Stromal cell of bone marrow (primary cell): ENCODE measurements around the gene CPSF7.
"Not testable (repeated sequence)": the region's sequence is repeated elsewhere in the genome, so short reads cannot be mapped to it uniquely, and the experiment has no call there.

ENCODE experiments used
- DNase-seq: peaks from one replicate; pipeline ENCODE4 v3.0.0-alpha.2; 2012; ENCODE audit warnings: low read depth

Gene CPSF7

GRCh38 chr11:61437496-61437895 is 7.7 kb upstream of the CPSF7 start:
- no peak for DNase-seq

- DNase-seq, result not testable (repeated sequence)
Observed at GRCh38 chr11:61430839-61431238, 1.1 kb upstream of the CPSF7 start.

GRCh38 chr11:61429346-61429690 is 457 bp downstream of the CPSF7 start:
- peak; percentile 25 for DNase-seq

- DNase-seq, result no peak
Observed at GRCh38 chr11:61425367-61426131, 4.2 kb downstream of the CPSF7 start.

DNA sequence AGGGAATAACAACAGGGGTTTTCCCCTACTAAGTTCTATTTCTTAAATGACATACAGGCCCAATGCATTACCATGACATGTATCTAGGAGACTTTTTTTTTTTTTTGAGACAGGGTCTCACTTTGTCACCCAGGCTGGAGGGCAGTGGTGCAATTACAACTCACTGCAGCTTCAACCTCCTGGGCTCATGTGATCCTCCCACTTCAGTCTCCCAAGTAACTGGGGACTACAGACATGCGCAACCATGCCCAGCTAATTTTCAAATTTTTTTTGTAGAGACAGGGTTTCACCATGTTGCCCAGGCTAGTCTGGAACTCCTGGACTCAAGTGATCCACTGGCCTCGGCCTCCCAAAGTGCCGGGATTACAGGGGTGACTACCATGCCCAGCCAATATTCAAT is 7.5 kb downstream of the CPSF7 start:
- DNase-seq, result no peak

DNA sequence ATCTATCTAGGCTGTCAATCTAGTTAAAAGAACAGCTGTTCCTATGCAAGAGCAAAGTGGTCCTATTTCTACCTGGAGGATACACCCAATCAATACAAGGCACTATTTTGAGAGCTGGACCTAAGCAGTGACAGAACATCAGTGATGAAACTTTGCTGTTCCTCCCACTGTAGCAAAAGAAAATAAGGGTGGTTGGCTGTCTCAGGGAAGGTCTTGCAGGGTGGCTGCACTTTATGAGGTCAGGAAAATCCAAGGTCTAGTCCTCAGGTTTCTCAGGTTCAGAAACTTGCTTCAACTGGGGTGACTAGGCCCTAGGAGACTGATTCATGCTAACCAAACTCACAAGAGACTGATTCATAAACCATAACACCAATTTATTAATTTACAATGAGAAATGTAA is 11.6 kb downstream of the CPSF7 start:
- DNase-seq, result peak; percentile 15

GRCh38 chr11:61417670-61418069 is 12.1 kb downstream of the CPSF7 start:
- peak; percentile 37 for DNase-seq

DNA sequence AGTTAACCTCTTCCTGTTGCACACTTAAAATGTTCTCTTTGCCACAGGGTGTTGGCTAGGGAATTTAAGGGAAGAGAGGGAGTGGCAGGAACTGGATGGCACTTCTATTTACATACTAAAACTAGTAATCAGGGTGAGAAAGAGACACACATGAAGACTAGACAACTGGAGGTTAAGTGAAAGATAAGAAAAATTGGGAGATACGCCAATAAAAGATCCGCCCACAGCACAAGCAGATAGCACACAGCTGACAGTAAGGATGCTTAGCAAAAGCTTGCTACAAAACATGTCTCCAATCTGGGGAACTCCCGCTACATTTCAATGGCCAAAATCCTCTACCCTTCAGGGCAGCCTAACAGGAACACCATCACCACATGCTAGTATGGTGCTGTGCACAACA is 12.8 kb downstream of the CPSF7 start:
- DNase-seq, result no peak

DNA sequence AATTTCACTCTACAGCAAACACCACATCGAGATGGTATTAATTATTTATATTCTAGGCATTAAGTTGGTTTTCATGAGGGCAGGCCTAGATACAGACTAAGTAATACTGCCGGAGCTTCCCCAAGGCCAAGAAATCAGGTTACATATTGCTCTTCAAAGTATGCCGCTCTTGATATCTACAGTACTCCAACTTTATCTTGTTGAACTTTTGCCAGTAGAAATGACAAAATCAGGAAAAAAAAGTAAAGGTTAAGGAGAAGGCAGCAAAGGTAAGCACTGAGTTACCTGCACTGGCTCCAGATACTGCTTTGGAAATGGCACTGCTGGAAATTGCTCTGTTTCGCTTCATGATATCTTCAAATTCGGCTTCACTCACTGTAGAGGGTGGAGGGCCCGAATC is 14.4 kb downstream of the CPSF7 start:
- no peak for DNase-seq

GRCh38 chr11:61414547-61414946 is 15.2 kb downstream of the CPSF7 start:
- no peak for DNase-seq

DNA sequence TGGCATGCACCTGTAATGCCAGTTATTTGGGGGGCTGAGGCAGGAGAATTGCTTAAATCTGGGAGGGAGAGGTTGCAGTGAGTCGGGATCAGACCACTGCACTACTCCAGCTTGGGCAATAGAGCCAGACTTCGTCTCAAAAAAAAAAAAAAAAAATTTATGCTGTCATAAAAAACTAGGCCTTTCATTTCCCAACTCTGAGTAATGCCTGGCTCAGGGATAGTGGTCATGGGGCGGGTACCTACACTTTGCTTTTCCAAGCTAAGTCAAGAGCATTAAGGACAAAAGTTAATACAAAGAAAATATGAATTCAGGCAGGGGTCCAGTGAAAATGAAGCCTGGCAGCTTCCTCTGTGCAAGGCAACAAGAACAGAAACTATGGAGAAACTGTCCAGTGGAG is 16.3 kb downstream of the CPSF7 start:
- DNase-seq, result peak; percentile 93

DNA sequence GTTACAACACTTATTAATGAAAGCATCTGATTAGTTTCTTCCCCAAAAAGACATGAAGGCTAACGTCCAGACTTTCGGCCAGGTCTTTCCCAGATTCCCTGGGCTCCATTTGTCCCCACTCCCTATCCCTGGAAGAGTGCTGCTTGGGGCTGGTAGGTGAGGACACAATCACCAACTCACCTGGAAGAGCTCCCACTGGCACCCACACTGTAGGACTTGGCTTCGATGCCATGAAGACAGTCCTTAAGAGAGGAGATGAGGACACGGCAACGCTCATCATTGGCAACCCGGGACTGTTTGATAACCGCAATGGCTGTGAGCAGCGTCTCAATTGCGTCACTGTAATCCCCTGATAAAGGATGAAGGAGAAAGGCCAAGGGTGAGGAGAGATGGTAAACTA is 18.2 kb downstream of the CPSF7 start:
- DNase-seq, result no peak

DNA sequence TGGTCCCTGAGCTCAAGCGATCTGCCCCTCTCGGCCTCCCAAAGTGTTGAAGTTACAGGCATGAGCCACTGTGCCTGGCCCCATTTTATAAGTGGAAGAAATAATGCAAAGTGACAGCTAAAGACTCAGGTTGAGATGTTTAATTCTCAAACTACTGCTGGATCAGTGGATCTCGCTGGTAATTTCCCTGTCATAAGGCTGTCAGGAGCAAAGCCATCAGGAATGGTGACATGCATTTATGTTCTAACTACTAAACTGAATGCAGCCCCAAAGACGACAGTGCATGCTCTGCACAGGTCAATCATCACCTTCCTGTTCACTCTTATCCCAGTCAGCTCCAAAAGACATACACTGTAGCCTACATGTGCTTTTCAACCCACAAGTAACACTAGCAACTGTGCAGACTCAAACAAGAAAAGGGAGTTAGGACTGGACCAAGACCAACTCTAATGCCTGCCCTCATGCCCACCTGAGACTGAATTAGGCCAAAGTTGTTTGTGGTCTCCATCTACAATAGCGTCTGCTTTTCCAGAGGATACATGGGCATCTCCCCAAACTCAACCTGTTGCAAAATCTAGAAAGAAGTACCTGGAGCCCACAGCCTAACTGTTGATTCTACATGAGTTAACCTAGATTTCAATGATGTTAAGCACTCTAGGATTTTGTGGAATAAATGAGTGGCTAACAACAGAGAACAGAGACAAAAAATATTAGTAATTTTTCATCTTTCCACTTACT is 22.6 kb downstream of the CPSF7 start:
- DNase-seq, result no peak

GRCh38 chr11:61406067-61406466 is 23.7 kb downstream of the CPSF7 start:
- DNase-seq, result no peak

GRCh38 chr11:61404641-61405040 is 25.1 kb downstream of the CPSF7 start:
- DNase-seq, result no peak

GRCh38 chr11:61404103-61404502 is 25.7 kb downstream of the CPSF7 start:
- no peak for DNase-seq

DNA sequence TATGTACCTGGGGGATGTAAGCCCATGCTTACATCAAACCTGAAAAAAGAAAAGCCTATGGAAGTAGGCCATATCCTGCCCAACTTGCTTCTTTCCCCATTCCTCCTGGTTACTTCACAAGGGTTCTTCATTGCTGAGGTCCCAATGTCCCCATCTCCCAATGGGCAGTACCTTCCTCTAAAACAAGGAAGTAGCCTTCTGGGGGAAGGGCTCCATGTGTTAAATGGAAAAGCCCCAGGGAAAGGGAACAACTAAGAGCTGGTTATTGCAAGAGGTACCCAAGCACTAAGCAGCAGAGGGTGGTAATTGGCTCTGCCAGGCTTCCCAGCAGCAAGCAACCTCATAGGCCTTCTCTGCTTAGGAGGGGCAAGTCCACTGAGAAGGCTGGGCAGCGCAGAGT is 26.1 kb downstream of the CPSF7 start:
- no peak for DNase-seq

GRCh38 chr11:61401573-61401972 is 28.2 kb downstream of the CPSF7 start:
- DNase-seq, result no peak

DNA sequence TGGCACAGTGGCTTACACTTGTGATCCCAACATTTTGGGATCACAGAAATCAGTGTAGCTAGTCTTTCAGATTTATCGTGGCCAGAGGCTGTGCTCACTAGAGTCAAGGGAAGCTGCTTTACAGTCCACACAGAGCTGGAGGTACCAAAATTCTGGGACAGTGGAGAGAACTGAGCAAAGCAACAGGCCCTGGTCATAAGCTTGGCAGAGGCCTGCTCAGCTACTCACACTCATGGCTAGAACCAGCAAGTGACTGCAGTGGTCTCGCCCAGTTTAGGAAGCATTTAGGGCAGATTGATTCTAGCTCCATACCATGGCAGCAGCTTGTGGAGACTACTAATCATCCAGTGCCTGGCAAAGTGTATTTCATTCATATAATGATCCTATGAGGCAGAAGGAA is 28.6 kb downstream of the CPSF7 start:
- no peak for DNase-seq

GRCh38 chr11:61392981-61393595 is 36.7 kb downstream of the CPSF7 start:
- DNase-seq, result no peak

- DNase-seq, result no peak
Observed at GRCh38 chr11:61390161-61390560, 39.6 kb downstream of the CPSF7 start.

- DNase-seq, result no peak
Observed at GRCh38 chr11:61384271-61385242, 45.2 kb downstream of the CPSF7 start.
